Activated CD8-positive, alpha-beta T cell treated with anti-CD3 and anti-CD28 coated beads, Interleukin-2, amount 10 ng/mL, durations not matched to agents 7 days and 5 days (primary cell): ENCODE measurements around the gene CATSPER3. TPM values are rescaled to one million over a fixed set of nuclear protein-coding genes. Genes with fewer than 3 reads are reported as not detected.

Source experiments
- ATAC-seq: fragments of 150-1000 bp; cut with Tn5 transposase; one replicate; pipeline ENCODE4 v1.10.0; 2021; ENCODE audit warnings: moderate library complexity
- CTCF ChIA-PET: fragments of 350-600 bp; sonication (Branson Sonifier 250); formaldehyde crosslinking; loops from one replicate; lab custom pipeline; 2021; ENCODE audit warnings: antibody characterized with exemption; lab: Charles Lee
- POLR2A ChIA-PET: fragments of 350-600 bp; sonication (Branson Sonifier 250); formaldehyde crosslinking; loops from one replicate; lab custom pipeline; 2021; ENCODE audit warnings: antibody characterized with exemption; lab: Charles Lee
- DNase-seq: peaks from one replicate; pipeline ENCODE4 v3.0.0-alpha.2; 2020
- H3K27ac Mint-ChIP-seq: one replicate; pipeline ENCODE4 v1.8.0; 2021; ENCODE audit warnings: mild to moderate bottlenecking, mixed read lengths
- H3K27me3 Mint-ChIP-seq: one replicate; pipeline ENCODE4 v1.8.0; 2021; ENCODE audit warnings: low read depth, mixed read lengths
- H3K36me3 Mint-ChIP-seq: one replicate; pipeline ENCODE4 v1.8.0; 2021; ENCODE audit warnings: low read depth, mixed read lengths
- H3K4me1 Mint-ChIP-seq: one replicate; pipeline ENCODE4 v1.8.0; 2021; ENCODE audit warnings: low read depth, mixed read lengths
- H3K4me3 Mint-ChIP-seq: one replicate; pipeline ENCODE4 v1.8.0; 2021; ENCODE audit warnings: mild to moderate bottlenecking, mixed read lengths
- H3K9me3 Mint-ChIP-seq: one replicate; pipeline ENCODE4 v1.8.0; 2022; ENCODE audit warnings: mixed read lengths; ENCODE audit not compliant: insufficient read depth
- total RNA-seq, 2 experiments: library from RNA; stranded (reverse); gene quantifications; one replicate each; pipeline ENCODE4 v1.2.3, GENCODE V29; 2021

Gene CATSPER3
- total RNA-seq, 2 experiments from 2014 or later = 0.68 to 0.89 TPM

- CTCF ChIA-PET = no interaction called here
- H3K36me3 Mint-ChIP-seq = no peaks in the 10 kb centered on the region
- H3K27ac Mint-ChIP-seq = no peak overlapping the region
- no peak for ATAC-seq
- H3K4me1 Mint-ChIP-seq = no peaks in the 10 kb centered on the region
- H3K9me3 Mint-ChIP-seq = no peaks in the 10 kb centered on the region
- no peaks in the 10 kb centered on the region for H3K27me3 Mint-ChIP-seq
- no peak for DNase-seq
- POLR2A ChIA-PET = no interaction called here
- no peak overlapping the region for H3K4me3 Mint-ChIP-seq
These were observed 45.7 kb downstream of the CATSPER3 start for GRCh38 chr5:135013445-135013844.

GRCh38 chr5:135013947-135014570, 46.4 kb downstream of the CATSPER3 start:
- Mint-ChIP-seq H3K36me3 (no peaks in the 10 kb centered on the region), H3K4me3 (no peak overlapping the region), H3K9me3 (no peaks in the 10 kb centered on the region), H3K27ac (no peak overlapping the region), H3K27me3 (no peaks in the 10 kb centered on the region), H3K4me1 (no peaks in the 10 kb centered on the region)
- CTCF ChIA-PET = no interaction called here
- DNase-seq (no peak), ATAC-seq (no peak)
- POLR2A ChIA-PET = no interaction called here

GRCh38 chr5:135015942-135016341, 48.2 kb downstream of the CATSPER3 start:
- H3K4me3 Mint-ChIP-seq = no peak overlapping the region
- no peaks in the 10 kb centered on the region for H3K4me1 Mint-ChIP-seq
- DNase-seq (no peak), ATAC-seq (no peak)
- CTCF ChIA-PET = no interaction called here
- no peaks in the 10 kb centered on the region for H3K9me3 Mint-ChIP-seq
- no peaks in the 10 kb centered on the region for H3K36me3 Mint-ChIP-seq
- peaks cover under 1% of the 10 kb centered on the region for H3K27me3 Mint-ChIP-seq
- POLR2A ChIA-PET = no interaction called here
- no peak overlapping the region for H3K27ac Mint-ChIP-seq

- Mint-ChIP-seq H3K4me1 (no peaks in the 10 kb centered on the region), H3K27me3 (peaks cover 3% of the 10 kb centered on the region), H3K27ac (no peak overlapping the region), H3K36me3 (no peaks in the 10 kb centered on the region), H3K9me3 (no peaks in the 10 kb centered on the region), H3K4me3 (no peak overlapping the region)
- ChIA-PET CTCF (no interaction called here), POLR2A (no interaction called here)
- ATAC-seq (no peak), DNase-seq (no peak)
These were observed 49.2 kb downstream of the CATSPER3 start for GRCh38 chr5:135016861-135017290.

GRCh38 chr5:135018457-135018856, 50.8 kb downstream of the CATSPER3 start:
- H3K9me3 Mint-ChIP-seq = no peaks in the 10 kb centered on the region
- peaks cover 9% of the 10 kb centered on the region for H3K27me3 Mint-ChIP-seq
- POLR2A ChIA-PET = no interaction called here
- CTCF ChIA-PET = no interaction called here
- H3K4me3 Mint-ChIP-seq = no peak overlapping the region
- H3K27ac Mint-ChIP-seq = no peak overlapping the region
- no peaks in the 10 kb centered on the region for H3K36me3 Mint-ChIP-seq
- DNase-seq (no peak), ATAC-seq (no peak)
- no peaks in the 10 kb centered on the region for H3K4me1 Mint-ChIP-seq

GRCh38 chr5:135019314-135019713, 51.6 kb downstream of the CATSPER3 start:
- no peak for ATAC-seq
- Mint-ChIP-seq H3K36me3 (no peaks in the 10 kb centered on the region), H3K4me1 (no peaks in the 10 kb centered on the region), H3K4me3 (no peak overlapping the region), H3K9me3 (no peaks in the 10 kb centered on the region), H3K27me3 (peaks cover 9% of the 10 kb centered on the region), H3K27ac (no peak overlapping the region)
- no peak for DNase-seq
- POLR2A ChIA-PET = no interaction called here
- CTCF ChIA-PET = no interaction called here

- Mint-ChIP-seq H3K4me3 (no peak overlapping the region), H3K27me3 (peaks cover 9% of the 10 kb centered on the region), H3K36me3 (no peaks in the 10 kb centered on the region), H3K9me3 (no peaks in the 10 kb centered on the region), H3K4me1 (no peaks in the 10 kb centered on the region), H3K27ac (no peak overlapping the region)
- POLR2A ChIA-PET = no interaction called here
- ATAC-seq = no peak
- CTCF ChIA-PET = no interaction called here
- DNase-seq = no peak
These were observed 52.6 kb downstream of the CATSPER3 start for GRCh38 chr5:135020111-135020895.

GRCh38 chr5:135024956-135025729, 57.4 kb downstream of the CATSPER3 start:
- peaks cover 41% of the 10 kb centered on the region for H3K27me3 Mint-ChIP-seq

GRCh38 chr5:135025730-135026644, 58.3 kb downstream of the CATSPER3 start:
- Mint-ChIP-seq H3K4me3 (no peak overlapping the region), H3K27ac (no peak overlapping the region), H3K4me1 (peaks cover 13% of the 10 kb centered on the region), H3K27me3 (peaks cover 48% of the 10 kb centered on the region), H3K9me3 (no peaks in the 10 kb centered on the region), H3K36me3 (peaks cover 8% of the 10 kb centered on the region)
- ChIA-PET CTCF (no interaction called here), POLR2A (no interaction called here)
- DNase-seq (no peak), ATAC-seq (no peak)

More at GRCh38 chr5:135024956-135025729, 57.4 kb downstream of the CATSPER3 start:
- Mint-ChIP-seq H3K4me1 (peaks cover 7% of the 10 kb centered on the region), H3K36me3 (peaks cover 8% of the 10 kb centered on the region), H3K4me3 (no peak overlapping the region), H3K27ac (no peak overlapping the region), H3K9me3 (no peaks in the 10 kb centered on the region)
- ChIA-PET POLR2A (no interaction called here), CTCF (no interaction called here)
- ATAC-seq = no peak
- DNase-seq = no peak

- peaks cover 52% of the 10 kb centered on the region for H3K27me3 Mint-ChIP-seq
These were observed 59.0 kb downstream of the CATSPER3 start for GRCh38 chr5:135026645-135027265.

GRCh38 chr5:135027266-135027696, 59.6 kb downstream of the CATSPER3 start:
- Mint-ChIP-seq H3K4me1 (peaks cover 21% of the 10 kb centered on the region), H3K36me3 (peaks cover 12% of the 10 kb centered on the region), H3K27me3 (peaks cover 55% of the 10 kb centered on the region), H3K4me3 (peak overlapping the region; percentile 18), H3K9me3 (no peaks in the 10 kb centered on the region), H3K27ac (no peak overlapping the region)
- CTCF ChIA-PET = no interaction called here
- POLR2A ChIA-PET = no interaction called here
- ATAC-seq (no peak), DNase-seq (no peak)

More at GRCh38 chr5:135026645-135027265, 59.0 kb downstream of the CATSPER3 start:
- DNase-seq (no peak), ATAC-seq (no peak)
- Mint-ChIP-seq H3K4me3 (no peak overlapping the region), H3K4me1 (peaks cover 18% of the 10 kb centered on the region), H3K27ac (no peak overlapping the region), H3K9me3 (no peaks in the 10 kb centered on the region), H3K36me3 (peaks cover 9% of the 10 kb centered on the region)
- POLR2A ChIA-PET = no interaction called here
- CTCF ChIA-PET = no interaction called here
